Measurements from ENCODE around the gene NR5A1.

- TF ChIP-seq, protein P1, sequence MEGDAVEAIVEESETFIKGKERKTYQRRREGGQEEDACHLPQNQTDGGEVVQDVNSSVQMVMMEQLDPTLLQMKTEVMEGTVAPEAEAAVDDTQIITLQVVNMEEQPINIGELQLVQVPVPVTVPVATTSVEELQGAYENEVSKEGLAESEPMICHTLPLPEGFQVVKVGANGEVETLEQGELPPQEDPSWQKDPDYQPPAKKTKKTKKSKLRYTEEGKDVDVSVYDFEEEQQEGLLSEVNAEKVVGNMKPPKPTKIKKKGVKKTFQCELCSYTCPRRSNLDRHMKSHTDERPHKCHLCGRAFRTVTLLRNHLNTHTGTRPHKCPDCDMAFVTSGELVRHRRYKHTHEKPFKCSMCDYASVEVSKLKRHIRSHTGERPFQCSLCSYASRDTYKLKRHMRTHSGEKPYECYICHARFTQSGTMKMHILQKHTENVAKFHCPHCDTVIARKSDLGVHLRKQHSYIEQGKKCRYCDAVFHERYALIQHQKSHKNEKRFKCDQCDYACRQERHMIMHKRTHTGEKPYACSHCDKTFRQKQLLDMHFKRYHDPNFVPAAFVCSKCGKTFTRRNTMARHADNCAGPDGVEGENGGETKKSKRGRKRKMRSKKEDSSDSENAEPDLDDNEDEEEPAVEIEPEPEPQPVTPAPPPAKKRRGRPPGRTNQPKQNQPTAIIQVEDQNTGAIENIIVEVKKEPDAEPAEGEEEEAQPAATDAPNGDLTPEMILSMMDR (IDR thresholded peaks at IDR 0.05): no peak
- no peak for TF ChIP-seq POLR2A (IDR thresholded peaks at IDR 0.05)
Measured at GRCh38 chr9:124440786-124441185, 66.4 kb downstream of the NR5A1 start.

Data from heart left ventricle (tissue), 13 donors.